ENCODE measurements around the gene DBN1.
A peak's percentile ranks its signal among the peaks of the same experiment; 100 is the strongest.

DBN1 gene

DNA sequence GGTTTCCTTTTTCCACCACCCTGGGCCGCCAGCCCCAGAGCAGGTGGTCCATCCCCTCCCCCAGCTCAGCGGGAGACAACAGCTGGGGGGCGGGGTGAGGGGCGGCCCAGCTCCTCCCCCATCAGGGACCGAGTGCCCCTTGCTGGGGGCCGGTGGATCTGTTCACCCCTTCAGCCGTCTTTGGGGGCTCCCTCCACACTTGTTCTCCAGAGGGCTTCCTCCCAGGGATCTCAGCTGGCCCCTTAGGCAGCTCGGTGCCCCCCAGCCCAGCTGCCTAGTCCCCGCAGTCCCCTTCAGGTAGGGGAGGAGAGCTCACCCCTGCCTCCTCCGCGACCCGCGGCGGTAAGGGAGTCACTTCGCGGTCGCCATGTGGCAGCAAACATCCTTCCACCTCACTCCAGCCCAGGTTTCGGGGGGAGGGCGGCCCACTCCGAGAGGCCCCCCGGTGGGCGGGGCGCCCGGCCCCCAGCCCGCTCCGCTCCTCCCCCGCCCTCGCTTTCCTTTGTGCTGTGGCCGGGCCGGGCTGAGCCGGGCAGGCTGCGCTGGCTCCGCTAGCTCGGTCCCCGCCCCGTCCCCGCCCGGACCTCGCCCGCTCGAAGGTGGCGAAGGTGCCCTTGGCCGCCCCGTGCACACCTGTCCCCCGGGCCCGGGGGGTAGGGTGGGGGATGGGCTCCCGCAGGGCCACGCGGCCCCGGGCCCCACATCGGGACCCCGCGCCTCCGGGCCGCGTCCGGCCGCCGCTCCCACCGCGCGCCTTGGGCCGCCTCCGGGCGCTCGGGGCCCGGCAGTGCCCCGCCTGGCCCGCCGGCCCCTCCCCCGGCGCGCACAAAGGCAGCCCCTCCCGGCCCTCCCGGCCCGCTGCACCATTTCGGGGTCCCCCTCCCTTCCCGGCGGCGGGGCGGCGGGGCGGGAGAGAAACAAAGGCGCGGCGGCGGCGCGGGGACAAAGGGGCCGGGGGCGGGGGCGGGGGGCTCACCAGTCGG, 683 bp downstream of the DBN1 start:
- no peak for DNase-seq

DNA sequence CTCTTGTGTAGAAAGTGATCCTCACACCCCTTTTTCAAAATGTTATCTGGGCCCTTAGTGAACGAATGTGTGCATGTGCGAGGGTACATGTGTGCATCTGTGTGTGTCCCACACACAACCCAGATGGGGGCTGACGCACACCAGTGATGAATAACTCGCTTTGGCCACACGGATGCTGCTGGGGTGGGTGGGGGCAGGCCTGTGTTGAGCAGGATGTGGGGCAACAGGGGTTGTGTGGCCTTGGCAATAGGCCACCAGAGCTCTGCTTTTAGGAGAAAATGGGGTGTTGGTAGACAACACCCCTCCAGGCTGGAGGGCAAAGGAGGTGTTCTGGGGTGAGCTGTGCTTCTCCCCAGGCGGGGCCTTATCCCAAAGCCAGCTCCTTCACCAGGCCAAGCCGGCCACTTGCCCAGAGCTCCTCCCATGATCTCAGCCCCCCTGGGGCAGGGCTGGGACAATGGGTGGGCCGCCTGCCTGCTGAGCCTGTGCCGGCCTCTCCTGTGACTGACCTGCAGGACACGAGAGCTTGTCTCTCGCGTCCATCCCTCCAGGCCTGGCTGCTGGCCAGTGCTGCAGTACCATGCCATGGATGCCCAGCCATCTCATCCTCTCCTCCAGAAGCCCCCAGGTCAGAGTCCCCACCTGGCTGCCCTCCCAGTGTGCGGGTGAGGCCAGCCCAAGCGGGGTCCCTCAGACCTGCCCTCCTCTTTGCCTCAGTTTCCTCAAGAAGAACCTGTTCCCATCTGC, 1.7 kb downstream of the DBN1 start:
- DNase-seq: no peak

DNA sequence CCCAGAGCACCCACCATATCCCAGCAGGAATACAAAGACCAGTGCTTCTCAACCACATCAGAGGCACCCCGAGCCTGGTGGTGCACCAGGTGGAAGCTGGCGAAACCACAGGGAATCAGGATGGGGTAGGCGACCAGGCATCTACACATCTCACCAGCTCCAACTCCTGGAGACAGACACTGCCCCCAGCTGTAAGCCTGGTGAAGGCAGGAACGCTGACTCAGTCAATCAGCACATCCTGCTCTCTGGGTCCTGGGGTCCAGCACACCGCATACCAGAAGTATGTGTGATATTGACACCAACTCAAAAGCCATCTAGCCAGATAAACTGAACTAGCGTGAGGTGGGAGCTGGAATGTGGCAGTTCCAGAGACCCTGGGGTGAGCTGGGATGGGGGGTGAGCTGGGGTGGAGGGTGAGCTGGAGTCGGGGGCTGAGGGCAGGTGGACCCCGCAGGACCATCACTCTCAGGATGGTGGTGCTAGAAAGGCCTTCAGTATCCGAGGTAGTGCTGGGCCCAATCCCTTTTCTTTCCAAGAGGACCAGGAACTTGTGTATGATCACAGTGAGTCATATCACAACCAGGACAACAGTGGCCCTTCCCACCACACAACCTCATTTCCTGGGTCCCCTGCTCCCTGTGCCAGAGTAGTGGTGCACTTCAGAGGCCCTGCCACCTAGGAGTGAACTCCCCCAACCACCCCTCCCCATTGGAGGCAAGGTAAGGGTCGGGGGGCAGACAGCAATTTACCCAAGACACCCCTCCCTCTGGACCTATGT, 2.5 kb downstream of the DBN1 start:
- no peak for DNase-seq

DNA sequence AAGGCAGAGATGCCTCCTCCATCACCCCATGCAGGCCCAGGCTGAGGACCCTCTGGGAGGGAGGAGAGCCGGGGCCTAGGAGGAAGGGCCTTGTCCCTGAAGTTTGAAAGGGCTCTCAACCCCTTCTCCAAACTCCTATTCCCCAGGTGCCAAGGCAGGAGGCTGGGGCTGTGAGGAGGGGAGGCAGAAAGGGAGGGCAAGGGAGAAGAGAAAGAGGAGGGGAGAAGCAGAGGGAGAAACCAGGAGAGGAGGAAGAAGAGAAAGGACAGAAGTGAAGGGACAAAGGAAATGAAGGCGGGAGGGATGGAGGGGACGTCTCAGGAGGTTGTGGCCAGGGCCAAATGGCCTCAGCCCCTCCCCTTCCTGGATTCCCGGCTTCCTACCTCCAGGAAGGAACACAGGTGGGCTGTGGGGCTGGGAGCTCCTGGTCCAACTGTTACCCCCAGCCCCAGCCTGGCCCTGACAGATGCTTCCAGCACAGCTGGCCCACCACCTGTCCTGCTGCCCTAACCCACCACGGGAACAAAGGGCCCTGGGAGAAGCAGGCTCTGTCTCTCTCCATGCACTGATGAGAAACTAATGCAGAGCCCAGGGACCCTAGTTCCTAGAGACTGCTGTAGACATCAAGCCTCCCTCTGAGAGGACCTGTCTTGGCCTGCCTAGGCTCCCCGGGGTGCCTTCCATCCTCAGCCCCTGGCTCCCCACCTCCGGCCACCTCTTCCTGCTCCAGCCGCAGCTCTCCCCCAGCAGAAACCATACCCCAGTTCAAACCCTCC, 3.5 kb downstream of the DBN1 start:
- no peak for DNase-seq

DNA sequence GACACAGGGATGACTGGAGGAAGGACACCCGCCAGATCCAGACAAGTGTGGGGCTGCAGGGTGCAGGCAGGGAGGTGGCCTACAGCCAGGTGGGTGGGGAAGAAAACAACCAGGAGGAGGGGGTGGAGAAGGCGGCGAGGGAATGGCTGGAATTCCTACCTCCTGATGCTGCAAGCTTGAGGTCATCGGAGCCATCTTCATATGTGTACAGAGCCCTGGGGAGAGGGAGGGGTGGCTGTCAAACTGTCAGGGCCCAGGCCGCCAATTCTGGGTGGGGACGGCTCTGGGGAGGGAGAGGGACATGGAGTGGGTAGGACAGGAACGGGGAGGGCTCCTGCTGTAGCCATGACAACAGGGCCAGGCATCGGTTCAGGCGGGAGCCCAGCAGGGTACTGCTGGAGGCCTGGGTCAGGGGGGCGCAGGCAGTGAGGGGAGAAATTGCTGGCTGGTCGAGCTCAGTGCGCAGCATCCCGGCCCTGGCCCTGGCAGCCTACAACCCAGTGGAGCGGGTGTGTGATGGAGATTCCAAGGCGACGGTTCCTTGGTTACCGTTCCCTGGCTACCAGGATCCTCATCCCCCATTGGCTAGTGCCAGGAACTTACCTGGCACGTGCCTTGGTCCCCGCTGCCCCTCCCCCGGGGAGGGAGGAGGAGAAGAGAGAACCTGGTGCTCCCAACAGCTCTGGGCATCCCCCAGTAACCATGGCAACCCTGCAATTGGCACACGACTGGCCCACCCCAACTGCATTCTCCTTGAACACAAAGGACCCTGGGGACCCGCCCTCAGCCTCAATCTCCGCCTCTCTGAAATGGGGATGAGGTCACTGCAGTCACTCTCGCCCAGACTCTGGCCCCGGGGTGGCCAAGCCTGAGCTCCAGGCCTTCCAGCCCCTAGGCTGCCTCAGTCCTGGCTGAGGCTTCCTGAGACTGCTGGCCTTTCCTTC, 4.5 kb downstream of the DBN1 start:
- DNase-seq: no peak

DNA sequence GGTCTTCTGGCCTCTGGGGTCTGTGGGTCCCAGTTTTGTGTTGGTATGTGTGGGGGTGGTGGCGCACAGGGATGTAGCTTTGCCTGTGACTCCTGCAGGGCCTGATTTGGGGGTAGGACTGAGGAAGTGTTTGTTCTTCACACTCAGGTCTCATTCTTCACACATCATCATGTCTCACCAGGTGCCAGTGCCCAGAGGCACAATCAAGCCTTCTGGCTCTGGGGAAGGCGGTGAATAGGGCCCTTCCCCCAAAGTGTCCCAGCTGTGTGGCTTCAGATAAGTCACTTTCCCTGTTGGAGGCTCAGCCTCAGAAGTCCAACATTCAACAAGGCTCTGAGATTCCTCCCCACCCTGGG, 5.1 kb downstream of the DBN1 start:
- DNase-seq: no peak

DNA sequence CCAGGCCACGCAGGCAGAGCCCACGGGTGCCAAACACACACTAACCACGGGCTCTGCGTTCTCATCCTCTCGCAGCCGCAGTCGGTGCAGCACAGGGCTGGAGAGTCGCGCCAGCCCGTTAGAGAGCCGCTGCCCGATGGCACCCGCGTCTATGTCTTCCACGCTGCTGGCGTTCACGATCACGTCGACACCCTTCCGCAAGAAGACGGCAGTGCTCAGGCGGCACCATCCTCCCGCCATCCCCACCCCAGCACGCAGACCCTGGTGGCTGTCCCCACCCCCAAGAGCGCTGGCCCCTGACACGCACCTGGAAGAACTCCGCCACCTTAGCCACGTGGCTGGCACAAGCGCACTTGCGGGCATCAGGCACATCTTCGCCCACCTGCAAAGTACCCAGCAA, 6.0 kb downstream of the DBN1 start:
- no peak for DNase-seq

DNA sequence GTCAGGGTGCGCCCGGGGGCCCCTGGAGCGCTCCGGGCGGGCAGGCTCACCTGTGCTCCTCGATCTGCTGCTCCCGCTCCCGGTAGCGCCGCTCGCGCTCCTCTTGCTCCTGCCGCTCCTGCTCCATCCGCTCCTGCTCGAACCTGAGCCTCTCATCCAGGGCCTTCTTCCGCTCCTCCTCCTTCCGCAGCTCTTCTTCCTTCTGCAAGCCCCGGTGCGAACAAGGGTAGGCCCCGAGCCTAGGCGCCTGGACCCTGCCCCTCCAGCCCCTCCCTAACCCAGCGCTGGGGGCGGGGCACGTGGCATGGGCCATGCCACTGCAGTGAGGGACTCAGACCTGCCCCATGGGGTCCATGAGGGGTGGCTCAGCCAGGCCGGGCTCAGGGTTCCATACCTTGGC, 6.6 kb downstream of the DBN1 start:
- no peak for DNase-seq

DNA sequence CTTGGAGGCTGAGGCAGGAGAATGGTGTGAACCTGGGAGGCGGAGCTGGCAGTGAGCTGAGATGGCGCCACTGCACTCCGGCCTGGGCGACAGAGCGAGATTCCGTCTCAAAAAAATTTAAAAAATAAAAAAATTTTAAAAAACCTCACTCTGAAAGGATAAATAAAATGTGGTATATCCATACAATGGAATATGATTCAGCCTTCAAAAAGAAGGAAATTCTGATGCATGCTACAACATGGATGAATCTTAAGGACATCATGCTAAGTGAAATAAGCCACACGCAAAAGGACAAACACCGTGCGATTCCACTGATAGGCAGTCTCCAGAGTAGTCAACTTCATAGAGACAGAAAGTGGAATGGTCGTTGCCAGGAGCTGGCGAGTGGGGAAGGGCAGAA, 8.4 kb downstream of the DBN1 start:
- DNase-seq: no peak

DNA sequence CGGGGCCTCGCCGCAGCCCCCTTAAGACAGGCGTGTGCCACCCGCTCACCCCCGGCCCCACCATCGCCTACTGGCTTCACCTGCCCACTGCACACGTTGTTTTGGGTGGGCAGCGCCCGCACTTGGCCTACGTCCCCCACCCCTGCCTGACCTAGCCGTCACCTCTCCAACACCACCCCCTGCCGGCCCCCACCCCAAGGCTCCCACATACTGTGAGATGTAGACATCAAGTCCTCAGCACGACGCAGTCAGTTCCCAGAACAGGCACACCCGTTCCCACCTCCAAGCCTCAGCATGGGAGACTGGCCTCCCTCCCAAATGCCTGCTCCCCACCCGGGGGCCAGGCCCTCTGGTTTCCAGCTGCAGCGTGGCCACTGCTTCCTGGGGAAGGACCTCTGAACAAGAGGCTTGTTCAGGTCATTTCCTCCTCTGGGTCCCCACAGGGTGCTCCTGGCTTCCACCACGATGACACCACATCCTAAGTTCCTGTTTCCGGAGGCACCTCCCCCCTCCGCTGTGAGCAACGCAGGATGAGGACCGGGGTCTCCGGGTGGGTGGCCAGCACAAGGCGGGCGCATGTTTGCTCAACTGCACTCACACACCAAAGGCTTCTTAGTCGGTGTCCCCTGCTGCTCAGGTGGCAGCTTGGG, 11.3 kb downstream of the DBN1 start:
- DNase-seq: no peak

DNA sequence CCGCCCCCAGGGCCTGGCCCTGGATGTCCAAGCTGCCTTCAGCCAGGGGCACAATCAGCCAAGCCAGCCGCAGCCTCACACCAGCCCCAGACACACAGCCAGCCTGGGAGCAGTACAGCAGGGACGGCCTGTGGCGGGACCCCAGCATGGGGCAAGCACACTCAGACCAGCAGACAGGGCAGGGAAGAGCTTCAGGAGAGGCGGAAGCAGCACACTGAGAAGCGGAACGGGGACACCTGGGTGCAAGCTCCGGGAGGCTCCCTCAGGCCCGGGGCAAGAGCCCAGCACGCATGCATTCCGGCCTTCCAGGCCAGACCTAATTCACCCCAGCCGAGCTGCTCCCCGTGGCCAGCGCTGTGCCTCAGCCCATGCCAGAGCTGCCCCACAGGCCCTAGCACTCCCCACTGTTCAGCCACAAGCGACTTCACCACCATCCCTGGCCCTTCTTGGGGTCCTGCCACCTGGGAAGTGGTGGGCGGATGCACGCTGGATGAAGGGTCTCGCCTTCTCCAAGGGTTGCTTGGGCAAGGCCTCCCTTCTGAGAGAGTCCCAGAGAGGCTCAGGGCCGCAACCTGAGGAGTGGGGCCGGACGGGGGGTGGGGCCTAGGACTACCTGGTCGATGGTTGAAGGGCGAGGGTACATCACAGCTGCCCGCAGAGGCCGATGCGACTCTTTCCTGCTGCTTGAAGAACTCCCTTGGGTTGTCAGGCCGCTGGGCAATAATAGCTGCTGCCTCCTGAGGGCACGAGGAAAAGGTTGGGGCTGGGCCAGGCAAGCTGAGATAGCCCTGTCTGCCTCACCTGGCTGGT, 13.4 kb downstream of the DBN1 start:
- no peak for DNase-seq

DNA sequence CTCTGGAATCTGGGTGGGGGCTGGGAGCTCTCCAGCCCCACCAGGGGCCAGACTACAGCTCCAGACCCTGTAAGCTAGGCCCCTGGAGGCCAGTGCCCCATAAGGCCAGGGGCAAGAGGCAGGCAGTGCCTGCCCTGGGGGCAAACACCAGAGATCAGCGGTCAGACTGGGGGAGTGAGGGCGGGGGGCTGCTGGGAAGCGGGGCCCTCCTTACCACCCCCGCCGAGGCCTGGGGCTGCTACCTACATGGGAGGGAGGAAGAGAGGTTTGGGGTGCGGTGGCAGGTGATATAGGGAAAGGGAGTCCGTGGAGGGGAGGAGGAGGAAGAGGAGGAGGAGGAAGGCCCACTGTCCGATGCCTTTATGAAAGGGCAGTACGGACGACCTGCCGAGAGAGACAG, 14.1 kb downstream of the DBN1 start:
- DNase-seq: no peak

DNA sequence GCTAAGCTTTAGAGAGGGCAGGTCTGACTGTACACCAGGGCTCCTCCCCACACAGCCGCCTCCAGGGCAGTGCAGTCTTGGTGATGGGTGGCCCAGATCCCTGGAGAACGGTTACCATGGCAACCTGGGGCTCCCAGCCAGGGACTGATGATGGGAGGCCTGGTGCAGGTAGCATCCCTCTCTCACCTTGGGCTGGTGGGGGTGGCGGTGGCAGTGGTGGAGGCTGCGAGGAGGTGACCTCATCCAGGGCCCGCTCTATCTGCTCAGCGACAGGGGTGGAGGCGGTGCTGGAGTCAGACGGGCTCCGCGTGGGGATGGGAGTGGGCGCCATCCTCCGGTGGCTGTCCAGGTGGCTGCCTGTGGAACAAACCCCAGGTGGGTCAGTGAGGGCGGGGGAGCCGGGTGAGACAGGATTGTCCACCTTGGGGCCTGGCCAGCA, 14.5 kb downstream of the DBN1 start:
- DNase-seq: no peak

DNA sequence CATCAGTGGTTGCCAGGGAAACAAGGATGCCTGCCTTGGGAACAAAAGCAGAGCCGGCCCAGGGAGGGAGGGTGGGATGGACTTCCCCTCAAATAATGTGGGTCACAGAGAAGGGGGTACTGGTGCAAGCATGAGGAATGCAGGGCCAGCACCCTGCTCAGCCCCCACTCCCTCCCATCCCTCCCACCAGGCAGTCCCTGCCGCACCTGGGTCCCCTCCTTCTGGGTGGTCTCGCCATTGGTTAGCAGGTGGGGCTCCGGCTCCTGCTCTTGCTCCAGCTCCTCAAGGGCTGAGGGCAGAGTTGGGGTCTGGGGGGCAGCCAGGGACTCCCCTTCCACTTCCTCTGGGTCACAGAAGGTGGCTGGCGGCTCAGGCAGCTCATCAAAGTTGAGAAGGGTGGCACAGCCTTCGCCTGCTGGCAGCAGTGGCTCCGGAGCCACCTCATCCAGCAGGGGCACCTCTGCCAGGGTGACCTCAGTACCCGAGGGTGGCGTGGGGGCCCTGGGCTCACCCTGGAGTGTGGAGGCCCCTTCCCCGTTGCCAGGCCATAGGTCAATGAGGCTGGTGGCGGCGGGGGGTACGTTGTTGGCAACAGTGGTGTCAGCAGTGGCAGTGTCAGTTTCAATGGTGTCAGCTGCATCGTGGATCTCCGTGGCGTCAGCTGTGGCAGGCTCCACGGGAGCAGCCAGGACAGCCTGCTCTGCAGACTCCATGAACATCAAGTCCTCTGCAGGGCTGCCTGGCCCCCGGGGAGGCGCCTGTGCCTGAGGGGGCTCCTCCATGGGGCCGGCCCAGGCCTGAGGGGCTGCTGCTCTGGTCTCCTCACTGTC, 15.4 kb downstream of the DBN1 start:
- DNase-seq: no peak

DNA sequence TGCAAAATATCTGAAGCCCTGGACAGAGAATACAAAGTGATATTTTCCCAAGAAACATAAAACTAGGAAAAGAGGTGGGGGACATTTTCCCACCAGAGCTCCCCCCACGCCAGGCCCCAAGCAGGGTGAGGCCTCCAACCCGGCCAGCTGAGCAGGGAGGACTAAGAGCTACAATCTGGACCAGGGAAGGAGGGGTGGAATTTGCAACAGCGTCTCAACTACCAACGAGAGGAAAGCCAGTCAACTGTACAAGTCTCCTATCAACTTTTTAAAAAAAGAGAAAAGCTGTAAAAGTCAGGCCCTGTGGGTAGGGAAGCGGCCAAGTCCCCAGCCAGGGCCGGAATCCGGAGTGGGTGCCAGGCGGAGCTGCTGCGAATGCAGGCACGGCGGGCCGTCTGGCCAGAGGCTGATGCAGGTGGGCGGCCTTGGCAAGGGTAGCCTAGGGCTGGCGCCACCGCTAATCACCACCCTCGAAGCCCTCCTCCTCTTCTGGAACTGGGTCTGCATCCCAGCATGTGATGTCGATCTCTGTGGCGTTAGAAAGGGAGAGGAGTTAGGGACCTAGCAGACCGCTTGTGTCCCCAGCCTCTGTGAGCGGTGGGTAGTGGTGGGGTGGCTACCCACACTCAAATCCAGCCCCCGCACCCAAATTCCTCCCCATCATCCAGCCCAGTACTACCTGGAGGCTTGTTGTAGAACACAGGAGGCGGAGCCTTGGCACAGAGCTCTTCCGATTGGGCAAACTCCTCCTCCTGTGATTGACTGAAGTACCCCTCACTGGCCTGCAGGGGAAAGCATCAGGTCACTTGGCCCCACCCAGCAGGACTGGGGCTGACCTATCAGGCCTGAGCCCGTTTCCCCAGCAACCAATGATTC, 16.2 kb downstream of the DBN1 start:
- peak; percentile 90 for DNase-seq

DNA sequence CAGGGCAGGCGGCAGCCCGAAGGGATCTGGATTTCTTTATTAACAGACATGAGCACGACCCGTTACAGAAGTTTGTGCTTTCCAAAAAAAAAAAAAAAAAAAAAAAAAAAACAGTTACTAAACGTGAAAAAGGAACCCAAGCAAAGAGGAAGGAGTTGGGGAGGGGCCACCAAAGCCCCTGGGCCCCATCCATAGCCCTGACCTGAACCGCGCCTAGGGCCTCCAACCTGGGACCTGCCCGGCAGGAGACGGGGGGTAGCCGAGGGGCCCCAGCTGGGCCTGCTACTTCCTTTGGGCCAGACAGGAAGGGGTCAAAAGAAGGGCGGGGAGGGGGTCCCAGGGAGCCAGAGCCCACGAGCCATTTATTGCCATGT, 16.9 kb downstream of the DBN1 start:
- DNase-seq: no peak

DNA sequence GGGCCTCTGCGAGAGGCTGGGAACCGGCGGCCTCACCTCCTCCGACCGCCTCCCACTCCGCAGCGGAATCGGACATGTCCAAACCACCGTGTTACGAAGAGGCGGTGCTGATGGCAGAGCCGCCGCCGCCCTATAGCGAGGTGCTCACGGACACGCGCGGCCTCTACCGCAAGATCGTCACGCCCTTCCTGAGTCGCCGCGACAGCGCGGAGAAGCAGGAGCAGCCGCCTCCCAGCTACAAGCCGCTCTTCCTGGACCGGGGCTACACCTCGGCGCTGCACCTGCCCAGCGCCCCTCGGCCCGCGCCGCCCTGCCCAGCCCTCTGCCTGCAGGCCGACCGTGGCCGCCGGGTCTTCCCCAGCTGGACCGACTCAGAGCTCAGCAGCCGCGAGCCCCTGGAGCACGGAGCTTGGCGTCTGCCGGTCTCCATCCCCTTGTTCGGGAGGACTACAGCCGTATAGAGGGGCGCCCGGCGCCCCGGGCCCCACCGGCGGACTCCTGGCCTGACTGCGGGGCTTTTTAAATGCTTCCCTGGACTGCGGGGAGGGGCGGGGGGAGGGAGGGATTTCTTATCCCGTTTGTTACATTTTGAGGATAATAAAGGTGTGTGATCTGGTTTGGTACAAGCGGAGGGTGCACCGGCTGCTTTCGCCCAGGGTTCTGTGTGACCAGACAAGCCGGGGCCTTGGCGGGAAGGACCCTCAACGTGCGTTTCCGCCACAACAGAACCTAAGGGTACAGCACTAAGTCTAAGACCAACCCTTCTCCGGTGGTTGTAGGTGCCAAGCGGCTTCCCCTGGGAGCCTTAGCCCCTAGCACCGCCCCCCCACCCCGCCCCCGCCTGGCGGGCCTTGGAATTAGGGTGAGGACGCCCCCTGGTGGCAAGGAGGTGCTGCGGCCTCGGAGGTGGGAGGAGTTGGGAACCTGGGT, 17.5 kb downstream of the DBN1 start:
- peak; percentile 59 for DNase-seq
